Measurements from ENCODE around the gene TMEM131L. TPM values are rescaled to one million over a fixed set of nuclear protein-coding genes. Genes with fewer than 3 reads are reported as not detected.

TMEM131L gene
- total RNA-seq, 2 experiments from 2014 or later = 45.8 to 45.9 TPM

DNA sequence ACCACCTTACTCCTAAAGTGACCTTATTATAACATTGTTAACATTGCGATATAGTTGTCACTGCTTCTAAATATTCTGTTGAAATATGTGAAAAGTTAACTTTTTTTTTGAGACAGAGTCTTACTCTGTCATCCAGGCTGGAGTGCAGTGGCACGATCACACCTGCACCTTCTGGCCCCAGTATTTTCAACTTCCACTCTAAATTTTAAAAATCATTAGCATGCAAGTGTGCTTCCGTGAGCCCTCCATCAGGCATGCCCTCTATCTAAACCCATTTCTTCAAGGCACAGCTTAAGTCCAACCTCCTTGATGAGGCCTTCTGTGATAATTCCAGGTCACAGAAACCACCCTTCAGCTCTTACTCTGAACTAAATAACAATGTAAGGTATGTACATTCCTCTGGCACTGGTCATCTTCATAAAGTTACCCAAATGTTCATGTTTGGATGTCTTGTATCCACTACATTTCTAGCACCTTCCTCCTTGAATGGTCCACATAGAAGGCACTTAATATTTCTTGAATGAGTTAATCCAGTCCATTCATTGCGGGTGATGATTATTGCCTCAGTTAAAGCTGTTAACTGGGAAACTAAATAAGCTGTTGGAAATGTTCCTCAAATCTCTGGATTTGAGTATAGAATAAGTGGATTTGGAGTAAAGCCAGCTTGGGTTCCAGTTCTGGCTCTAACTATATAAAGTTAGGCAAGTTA lies 38.6 kb upstream of the TMEM131L start:
- Mint-ChIP-seq H3K4me1 (peaks cover 60% of the 10 kb centered on the region), H3K27me3 (no peaks in the 10 kb centered on the region), H3K9me3 (ENCODE audit: low read depth) (no peaks in the 10 kb centered on the region), H3K4me3 (no peak overlapping the region), H3K36me3 (ENCODE audit: low read depth) (no peaks in the 10 kb centered on the region), H3K27ac (peak overlapping the region; percentile 63)
- ATAC-seq (no peak), DNase-seq (no peak)
- POLR2A ChIA-PET = interaction anchor here (1.6 kb wide), 1 partner anchor 80 kb away, joined by 3 read pairs; no protein-coding TSS in a partner anchor
- CTCF ChIA-PET = interaction anchor here (0.5 to 1.4 kb wide), 7 partner anchors 8 to 873 kb away, joined by 3 to 5 read pairs (median 3); no protein-coding TSS in a partner anchor
- intact Hi-C loops (cut with DNase I, micrococcal nuclease) = loop anchor here in 1 of 2 experiments (5.0 kb wide), 1 partner anchor 270 kb away; no protein-coding TSS in a partner anchor

DNA sequence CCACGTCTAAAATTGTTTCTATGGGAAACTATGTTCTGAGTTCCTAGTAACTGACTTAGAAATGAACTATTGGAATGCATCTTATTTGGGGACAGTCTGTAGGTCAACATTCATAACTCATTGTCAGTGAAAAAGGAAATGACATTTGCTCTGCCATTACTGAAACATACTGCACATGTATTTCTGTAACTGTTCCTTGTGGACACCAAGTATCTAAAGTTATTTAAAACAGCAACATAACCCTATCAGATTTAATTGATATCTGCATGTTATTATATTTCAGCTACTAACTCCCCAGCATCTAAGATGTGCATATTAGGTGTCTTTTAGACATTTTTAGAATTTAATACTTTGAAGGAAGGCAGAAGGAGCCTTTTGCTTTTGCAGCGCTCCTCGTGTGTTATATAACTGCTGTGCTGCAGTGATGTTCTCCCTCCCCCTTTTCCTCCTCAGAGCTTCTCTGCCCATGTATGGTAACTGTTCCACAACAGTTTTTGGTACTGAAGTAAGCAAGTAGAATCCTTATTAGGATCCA lies 37.2 kb upstream of the TMEM131L start:
- no peaks in the 10 kb centered on the region for H3K36me3 Mint-ChIP-seq (ENCODE audit: low read depth)
- no peak overlapping the region for H3K4me3 Mint-ChIP-seq
- DNase-seq = no peak
- H3K4me1 Mint-ChIP-seq = peaks cover 69% of the 10 kb centered on the region
- ATAC-seq = no peak
- peak overlapping the region; percentile 33 for H3K27ac Mint-ChIP-seq
- CTCF ChIA-PET = interaction anchor here (0.8 to 1.8 kb wide), 7 partner anchors 9 to 214 kb away, joined by 3 to 7 read pairs (median 3); no protein-coding TSS in a partner anchor
- POLR2A ChIA-PET = interaction anchor here (1.6 kb wide), 1 partner anchor 82 kb away, joined by 3 read pairs; no protein-coding TSS in a partner anchor
- H3K27me3 Mint-ChIP-seq = no peaks in the 10 kb centered on the region
- intact Hi-C loops (cut with DNase I, micrococcal nuclease) = loop anchor here in 1 of 2 experiments (5.0 kb wide), 1 partner anchor 272 kb away; no protein-coding TSS in a partner anchor
- H3K9me3 Mint-ChIP-seq (ENCODE audit: low read depth) = no peaks in the 10 kb centered on the region

DNA sequence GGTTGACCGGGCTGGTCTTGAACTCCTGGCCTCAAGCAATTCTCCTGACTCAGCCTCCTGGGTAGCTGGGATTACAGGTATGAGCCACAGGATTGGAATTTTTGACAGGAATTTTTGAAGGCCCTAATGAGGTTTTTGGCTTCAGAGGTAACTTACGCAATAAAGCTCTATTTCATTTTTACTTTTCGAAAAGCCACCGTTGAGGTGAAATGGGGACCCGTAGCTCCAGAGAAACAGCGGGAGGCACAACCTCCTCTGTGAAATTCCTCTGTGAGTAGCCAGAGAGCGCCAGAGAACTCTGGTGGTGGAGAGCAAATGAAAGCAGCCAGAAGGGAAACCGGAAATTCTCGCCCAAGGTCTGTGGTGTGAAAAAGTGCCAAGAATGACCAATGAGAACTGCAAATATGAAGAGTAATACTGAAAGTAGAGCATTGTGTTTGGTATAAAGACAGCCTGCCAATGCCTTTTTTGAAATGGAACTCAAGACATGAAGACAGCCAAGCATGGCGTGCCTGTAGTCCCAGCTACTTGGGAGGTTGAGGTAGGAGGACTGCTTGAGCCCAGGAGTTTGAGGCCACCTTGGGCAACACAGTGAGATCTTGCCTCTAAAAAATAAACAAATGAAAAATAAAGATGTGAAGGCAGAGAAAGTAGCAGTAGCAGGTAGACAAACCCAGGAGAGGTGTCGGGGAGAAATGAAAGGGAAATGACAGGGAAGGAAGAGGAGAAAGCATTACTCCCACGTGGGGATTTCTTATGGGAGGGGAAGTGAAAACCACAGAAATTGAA lies 33.0 kb upstream of the TMEM131L start:
- ATAC-seq (peak; percentile 87), DNase-seq (peak; percentile 86)
- ChIA-PET CTCF (interaction anchor here (0.5 to 2.3 kb wide), 32 partner anchors 11 to 320 kb away, joined by 3 to 17 read pairs (median 4); partner anchors contain the start of gene TMEM131L), POLR2A (interaction anchor here (0.7 to 1.2 kb wide), 3 partner anchors 35 to 92 kb away, joined by 3 to 4 read pairs (median 3); no protein-coding TSS in a partner anchor)
- no peaks in the 10 kb centered on the region for H3K9me3 Mint-ChIP-seq (ENCODE audit: low read depth)
- intact Hi-C loops (cut with DNase I, micrococcal nuclease) = loop anchor here (1.0 to 5.0 kb wide), 11 partner anchors 33 to 214 kb away; partner anchors contain the start of gene TMEM131L (in 1 of the 2)
- peaks cover 62% of the 10 kb centered on the region for H3K4me1 Mint-ChIP-seq
- H3K36me3 Mint-ChIP-seq (ENCODE audit: low read depth) = no peaks in the 10 kb centered on the region
- H3K27ac Mint-ChIP-seq = peak overlapping the region; percentile 93
- H3K27me3 Mint-ChIP-seq = no peaks in the 10 kb centered on the region
- H3K4me3 Mint-ChIP-seq = peak overlapping the region; percentile 68

DNA sequence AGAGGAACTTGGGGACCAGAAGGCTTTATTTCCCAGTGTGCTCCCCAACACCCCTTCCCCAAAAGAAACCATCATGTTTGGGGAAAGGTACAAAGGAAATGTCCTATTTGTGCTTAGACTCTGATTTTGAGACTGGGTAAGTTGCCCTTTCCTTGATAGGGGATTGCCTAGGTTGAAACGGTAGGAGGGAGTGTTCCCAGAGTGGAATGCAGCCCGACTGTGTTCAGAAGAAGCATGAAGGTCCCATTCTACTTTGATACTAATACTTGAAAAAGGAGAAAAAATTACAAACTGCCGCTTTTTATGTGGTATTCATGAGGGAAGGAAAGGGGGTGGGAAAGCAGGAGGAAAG lies 32.4 kb upstream of the TMEM131L start:
- intact Hi-C loops (cut with DNase I, micrococcal nuclease) = loop anchor here (1.0 to 5.0 kb wide), 11 partner anchors 33 to 214 kb away; partner anchors contain the start of gene TMEM131L (in 1 of the 2)
- Mint-ChIP-seq H3K4me3 (peak overlapping the region; percentile 68), H3K27me3 (no peaks in the 10 kb centered on the region), H3K9me3 (ENCODE audit: low read depth) (no peaks in the 10 kb centered on the region), H3K27ac (peak overlapping the region; percentile 93), H3K36me3 (ENCODE audit: low read depth) (no peaks in the 10 kb centered on the region), H3K4me1 (peaks cover 62% of the 10 kb centered on the region)
- ChIA-PET POLR2A (interaction anchor here (1.0 kb wide), 1 partner anchor 34 kb away, joined by 3 read pairs; no protein-coding TSS in a partner anchor), CTCF (interaction anchor here (0.8 to 2.3 kb wide), 13 partner anchors 12 to 148 kb away, joined by 3 to 17 read pairs (median 5); partner anchors contain the start of gene TMEM131L)
- DNase-seq (no peak), ATAC-seq (no peak)

DNA sequence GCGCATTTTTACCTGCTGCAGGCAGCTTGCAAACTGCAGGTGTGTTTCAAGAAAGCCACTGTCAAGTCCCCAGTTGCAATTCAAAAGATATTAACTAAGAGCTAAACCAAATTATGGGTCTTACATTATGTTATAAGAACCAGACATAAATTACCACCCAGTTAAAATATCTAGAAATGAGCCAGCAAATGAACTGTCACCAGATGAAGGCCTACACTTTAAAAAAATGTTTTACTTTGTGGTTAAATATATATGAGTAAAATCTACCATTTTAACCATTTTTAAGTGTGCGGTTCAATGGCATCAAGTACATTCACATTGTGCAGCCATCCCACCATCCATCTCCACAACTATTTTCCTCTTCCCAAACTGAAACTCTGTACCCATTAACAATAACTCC lies 32.0 kb upstream of the TMEM131L start:
- ATAC-seq = peak; percentile 7

DNA sequence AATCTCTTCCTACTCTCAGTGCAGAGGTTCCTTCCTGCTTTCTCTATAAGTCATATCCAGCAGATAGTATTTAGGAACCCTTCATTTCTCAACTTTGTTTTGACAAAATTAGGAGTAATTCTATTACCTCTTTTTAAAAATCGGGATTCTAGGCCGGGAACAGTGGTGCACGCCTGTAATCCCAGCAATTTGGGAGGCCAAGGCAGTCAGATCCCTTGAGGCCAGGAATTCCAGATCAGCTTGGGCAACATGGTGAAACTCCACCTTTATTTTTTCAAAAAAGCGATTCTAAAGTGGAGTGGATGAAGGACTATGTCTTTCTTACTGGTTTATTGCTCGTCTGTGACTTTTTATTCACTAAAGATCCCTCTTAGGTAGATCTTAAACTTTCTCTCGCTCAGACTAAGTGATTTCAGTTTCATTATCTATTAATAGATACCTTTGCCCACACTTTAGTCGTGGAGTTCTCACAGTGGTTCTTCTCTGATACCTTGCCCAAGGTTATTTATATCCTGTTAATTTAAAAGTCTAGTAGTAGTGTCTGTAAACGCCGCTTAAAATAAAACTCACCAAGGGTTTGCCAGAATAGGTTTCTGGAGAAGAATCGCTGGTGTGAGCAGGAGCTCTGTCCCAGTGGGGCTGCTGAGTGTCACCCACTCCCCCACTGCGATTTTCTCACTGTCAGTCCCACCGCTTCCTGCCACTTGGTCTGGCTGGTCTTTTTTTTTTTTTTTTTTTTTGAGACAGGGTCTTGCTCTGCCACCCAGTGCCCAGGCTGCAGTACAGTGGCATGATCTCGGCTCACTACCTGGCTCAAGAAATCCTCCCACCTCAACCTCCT lies 27.0 kb upstream of the TMEM131L start:
- DNase-seq = peak; percentile 48
- H3K9me3 Mint-ChIP-seq (ENCODE audit: low read depth) = no peaks in the 10 kb centered on the region
- peak overlapping the region; percentile 91 for H3K27ac Mint-ChIP-seq
- peak overlapping the region; percentile 73 for H3K4me3 Mint-ChIP-seq
- H3K27me3 Mint-ChIP-seq = no peaks in the 10 kb centered on the region
- no peaks in the 10 kb centered on the region for H3K36me3 Mint-ChIP-seq (ENCODE audit: low read depth)
- ChIA-PET POLR2A (no interaction called here), CTCF (interaction anchor here (1.4 kb wide), 1 partner anchor 26 kb away, joined by 4 read pairs; no protein-coding TSS in a partner anchor)
- intact Hi-C loops (cut with DNase I, micrococcal nuclease) = loop anchor here in 1 of 2 experiments (1.0 kb wide), 1 partner anchor 27 kb away; the partner anchor contains the start of gene TMEM131L
- peak; percentile 81 for ATAC-seq
- peaks cover 38% of the 10 kb centered on the region for H3K4me1 Mint-ChIP-seq

More for the DNA sequence above, 32.0 kb upstream of the TMEM131L start:
- H3K9me3 Mint-ChIP-seq (ENCODE audit: low read depth) = no peaks in the 10 kb centered on the region
- H3K36me3 Mint-ChIP-seq (ENCODE audit: low read depth) = no peaks in the 10 kb centered on the region
- H3K27ac Mint-ChIP-seq = peak overlapping the region; percentile 93
- intact Hi-C loops (cut with DNase I, micrococcal nuclease) = loop anchor here in 1 of 2 experiments (5.0 kb wide), 2 partner anchors 93 to 213 kb away; no protein-coding TSS in a partner anchor
- DNase-seq = no peak
- POLR2A ChIA-PET = interaction anchor here (1.0 kb wide), 1 partner anchor 33 kb away, joined by 3 read pairs; no protein-coding TSS in a partner anchor
- no peaks in the 10 kb centered on the region for H3K27me3 Mint-ChIP-seq
- H3K4me3 Mint-ChIP-seq = peak overlapping the region; percentile 68
- CTCF ChIA-PET = interaction anchor here (0.9 to 2.3 kb wide), 5 partner anchors 13 to 140 kb away, joined by 3 to 17 read pairs (median 7); no protein-coding TSS in a partner anchor
- H3K4me1 Mint-ChIP-seq = peaks cover 62% of the 10 kb centered on the region

DNA sequence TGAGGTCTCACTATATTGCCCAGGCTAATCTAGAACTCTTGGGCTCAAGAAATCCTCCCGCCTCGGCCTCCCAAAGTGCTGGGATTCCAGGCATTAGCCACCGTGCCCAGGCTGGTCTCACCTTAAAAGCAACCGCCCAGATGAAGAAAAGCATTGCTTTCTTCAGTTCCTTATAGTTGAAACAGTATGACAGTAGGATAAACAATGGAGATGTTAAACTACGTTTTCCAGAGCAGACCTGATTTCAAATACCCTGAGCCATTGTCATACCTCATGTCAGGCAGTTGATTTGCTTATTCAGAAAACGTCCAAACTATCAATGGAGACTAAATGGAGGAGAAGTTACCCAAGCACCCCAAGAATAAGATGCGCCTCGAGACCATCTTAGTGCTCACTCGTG lies 26.3 kb upstream of the TMEM131L start:
- POLR2A ChIA-PET = no interaction called here
- intact Hi-C loops (cut with DNase I, micrococcal nuclease) = loop anchor here in 1 of 2 experiments (1.0 kb wide), 1 partner anchor 26 kb away; the partner anchor contains the start of gene TMEM131L
- H3K4me1 Mint-ChIP-seq = peaks cover 33% of the 10 kb centered on the region
- H3K4me3 Mint-ChIP-seq = peak overlapping the region; percentile 73
- no peaks in the 10 kb centered on the region for H3K36me3 Mint-ChIP-seq (ENCODE audit: low read depth)
- DNase-seq (no peak), ATAC-seq (no peak)
- H3K27ac Mint-ChIP-seq = peak overlapping the region; percentile 91
- no peaks in the 10 kb centered on the region for H3K9me3 Mint-ChIP-seq (ENCODE audit: low read depth)
- CTCF ChIA-PET = no interaction called here
- no peaks in the 10 kb centered on the region for H3K27me3 Mint-ChIP-seq

DNA sequence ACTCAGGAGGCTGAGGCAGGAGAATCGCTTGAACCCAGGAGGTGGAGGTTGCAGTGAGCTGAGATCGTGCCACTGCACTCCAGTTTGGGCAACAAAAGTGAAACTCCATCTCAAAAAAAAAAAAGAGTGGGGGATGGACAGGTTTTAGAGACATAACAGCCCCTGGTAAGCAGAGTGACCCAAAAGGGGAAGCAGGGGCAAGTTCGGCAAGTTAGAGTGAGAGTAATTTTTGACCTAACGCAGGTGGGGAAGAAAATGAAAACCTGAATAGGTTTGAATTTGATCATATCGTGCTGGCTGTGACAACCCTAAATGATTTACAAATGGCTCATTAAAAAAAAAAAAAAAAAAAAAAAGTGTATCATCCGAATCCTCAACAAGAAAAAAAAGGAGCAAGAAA lies 25.7 kb upstream of the TMEM131L start:
- Mint-ChIP-seq H3K9me3 (ENCODE audit: low read depth) (no peaks in the 10 kb centered on the region), H3K4me3 (no peak overlapping the region), H3K27ac (no peak overlapping the region), H3K4me1 (peaks cover 33% of the 10 kb centered on the region), H3K36me3 (ENCODE audit: low read depth) (no peaks in the 10 kb centered on the region), H3K27me3 (no peaks in the 10 kb centered on the region)
- intact Hi-C loops (cut with DNase I, micrococcal nuclease) = no loop called here
- POLR2A ChIA-PET = no interaction called here
- DNase-seq (no peak), ATAC-seq (no peak)
- CTCF ChIA-PET = no interaction called here

DNA sequence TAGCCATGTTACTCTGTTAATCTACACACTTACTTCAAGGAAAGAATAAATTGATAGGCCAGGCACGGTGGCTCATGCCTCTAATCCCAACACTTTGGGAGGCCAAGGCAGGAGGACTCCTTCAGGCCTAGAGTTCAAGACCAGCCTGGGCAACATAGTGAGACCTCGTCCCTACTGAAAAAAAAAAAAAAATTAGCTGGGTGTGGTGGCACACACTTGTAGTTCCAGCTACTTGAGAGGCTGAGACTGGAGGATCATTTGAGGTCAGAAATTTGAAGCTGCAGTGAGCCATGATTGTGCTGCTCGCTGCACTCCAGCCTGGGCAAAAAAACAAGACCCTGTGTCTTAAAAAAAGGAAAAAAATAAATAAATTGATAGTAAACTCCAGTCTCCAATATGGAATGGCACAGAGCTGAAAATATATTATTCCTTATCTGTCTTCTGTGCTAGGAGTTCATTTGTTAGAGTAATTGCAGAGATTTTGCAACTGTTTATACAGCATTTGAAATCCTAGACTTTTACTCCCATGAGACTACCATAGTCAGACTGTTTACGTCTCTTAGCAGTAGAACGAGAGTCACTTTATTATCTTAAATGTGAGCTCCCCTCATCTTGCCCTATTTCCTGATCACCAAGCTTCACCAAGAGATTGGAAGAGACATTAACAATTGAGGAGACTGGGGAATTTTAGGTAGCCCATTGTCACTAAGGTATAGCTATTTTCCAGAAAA lies 18.8 kb upstream of the TMEM131L start:
- ATAC-seq (no peak), DNase-seq (no peak)
- POLR2A ChIA-PET = no interaction called here
- Mint-ChIP-seq H3K27me3 (no peaks in the 10 kb centered on the region), H3K4me3 (no peak overlapping the region), H3K4me1 (peaks cover 20% of the 10 kb centered on the region), H3K27ac (no peak overlapping the region), H3K36me3 (ENCODE audit: low read depth) (no peaks in the 10 kb centered on the region), H3K9me3 (ENCODE audit: low read depth) (no peaks in the 10 kb centered on the region)
- intact Hi-C loops (cut with DNase I, micrococcal nuclease) = no loop called here
- CTCF ChIA-PET = interaction anchor here (0.7 to 1.6 kb wide), 6 partner anchors 9 to 127 kb away, joined by 3 to 7 read pairs (median 3); no protein-coding TSS in a partner anchor
